ENCODE results near the gene ZSCAN22.
"Not testable (repeated sequence)": the region's sequence is repeated elsewhere in the genome, so short reads cannot be mapped to it uniquely, and the experiment has no call there.

Gene ZSCAN22

DNA sequence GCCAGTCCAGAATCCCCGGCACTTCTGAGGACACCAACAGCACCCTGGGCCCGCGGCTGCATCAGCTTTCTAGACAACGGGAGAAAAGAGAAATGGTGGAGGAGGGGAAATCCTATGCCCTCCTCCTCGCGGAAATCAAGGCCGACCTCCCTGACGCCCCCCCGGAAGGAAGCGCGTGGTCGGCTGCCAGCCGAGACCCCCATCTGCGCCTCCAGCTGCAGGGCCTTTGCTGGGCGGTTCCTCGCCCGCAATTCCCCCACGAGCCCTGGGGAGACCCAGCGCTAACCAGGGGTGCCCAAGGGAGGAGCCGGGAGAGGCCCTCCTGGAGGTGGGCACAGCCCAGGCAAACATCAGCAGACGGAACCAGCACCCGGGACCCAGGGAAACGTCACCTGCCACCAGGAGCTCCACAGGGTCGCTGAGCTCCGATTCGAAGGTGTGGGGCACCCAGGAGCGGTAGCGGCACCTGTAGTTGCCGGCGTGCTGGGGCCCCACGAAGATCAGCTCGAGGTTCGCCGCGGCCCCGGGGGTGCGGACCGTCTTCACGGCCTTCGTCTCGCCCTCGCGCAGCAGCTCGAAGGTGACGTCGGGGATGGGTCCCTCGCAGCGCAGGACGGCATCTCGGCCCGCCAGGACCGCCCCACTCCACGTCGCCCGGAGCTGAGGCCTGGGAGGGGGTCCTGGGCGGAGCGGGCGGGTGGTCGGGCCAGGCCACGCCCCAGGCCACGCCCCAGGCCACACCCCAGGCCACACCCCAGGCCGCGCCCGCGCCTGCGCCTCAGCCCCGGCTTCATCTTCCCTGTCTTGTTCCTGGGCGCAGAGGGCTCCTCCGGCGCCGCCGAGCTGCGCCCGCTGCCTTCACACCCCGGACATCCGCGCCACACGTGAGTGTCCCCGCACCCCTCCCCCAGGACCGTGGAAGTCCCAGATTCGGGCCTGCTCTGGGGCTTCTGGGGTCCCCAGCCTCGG lies 20.5 kb downstream of the ZSCAN22 start:
- TF ChIP-seq SUZ12 (IDR thresholded peaks at IDR 0.05; ENCODE audit: extremely low read depth, insufficient read depth, insufficient read length) = no peak
- TF ChIP-seq ZNF274 (IDR thresholded peaks at IDR 0.05; ENCODE audit: low read depth, low read length) = no peak
- no peak for TF ChIP-seq YY1 (IDR thresholded peaks at IDR 0.05; ENCODE audit: insufficient read depth, insufficient read length)
- peaks cover 2% of the 10 kb centered on the region for H3K4me1 ChIP-seq (ENCODE audit: insufficient read depth, insufficient read length)
- DNase-seq (ENCODE audit: low read depth, low spot score) = no peak
- peak overlapping the region; percentile 85 for H3K9ac ChIP-seq (ENCODE audit: insufficient read length, low read depth)
- peaks cover 10% of the 10 kb centered on the region for H3K36me3 ChIP-seq (ENCODE audit: insufficient read depth, insufficient read length, low read length)
- no peaks in the 10 kb centered on the region for H3K9me3 ChIP-seq (ENCODE audit: insufficient read depth, low read length)
- peak overlapping the region; percentile 75 for H3K4me3 ChIP-seq (ENCODE audit: insufficient read length, low read depth)
- H3K27me3 ChIP-seq (ENCODE audit: insufficient read depth, insufficient read length) = peaks cover 15% of the 10 kb centered on the region

DNA sequence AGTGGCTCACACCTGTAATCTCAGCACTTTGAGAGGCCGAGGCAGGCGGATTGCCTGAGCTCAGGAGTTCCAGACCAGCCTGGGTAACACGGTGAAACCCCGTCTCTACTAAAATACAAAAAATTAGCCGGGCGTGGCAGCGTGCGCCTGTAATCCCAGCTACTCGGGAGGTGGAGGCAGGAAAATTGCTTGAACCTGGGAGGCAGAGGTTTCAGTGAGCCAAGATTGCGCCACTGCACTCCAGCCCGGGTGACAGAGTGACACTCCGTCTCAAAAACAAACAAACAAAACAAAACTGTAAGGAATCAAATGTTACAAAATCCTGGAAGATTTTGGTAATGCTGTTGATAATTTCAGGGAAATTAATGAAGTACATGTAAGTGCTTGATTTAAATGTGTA lies 21.3 kb downstream of the ZSCAN22 start:
- Histone ChIP-seq H3K9ac (ENCODE audit: insufficient read length, low read depth) (peak overlapping the region; percentile 85), H3K27me3 (ENCODE audit: insufficient read depth, insufficient read length) (peaks cover 15% of the 10 kb centered on the region), H3K4me3 (ENCODE audit: insufficient read length, low read depth) (peak overlapping the region; percentile 75)
- H3K9me3 ChIP-seq (ENCODE audit: insufficient read depth, low read length); DNase-seq (ENCODE audit: low read depth, low spot score); H3K36me3 ChIP-seq (ENCODE audit: insufficient read depth, insufficient read length, low read length); H3K4me1 ChIP-seq (ENCODE audit: insufficient read depth, insufficient read length): not testable (repeated sequence)

DNA sequence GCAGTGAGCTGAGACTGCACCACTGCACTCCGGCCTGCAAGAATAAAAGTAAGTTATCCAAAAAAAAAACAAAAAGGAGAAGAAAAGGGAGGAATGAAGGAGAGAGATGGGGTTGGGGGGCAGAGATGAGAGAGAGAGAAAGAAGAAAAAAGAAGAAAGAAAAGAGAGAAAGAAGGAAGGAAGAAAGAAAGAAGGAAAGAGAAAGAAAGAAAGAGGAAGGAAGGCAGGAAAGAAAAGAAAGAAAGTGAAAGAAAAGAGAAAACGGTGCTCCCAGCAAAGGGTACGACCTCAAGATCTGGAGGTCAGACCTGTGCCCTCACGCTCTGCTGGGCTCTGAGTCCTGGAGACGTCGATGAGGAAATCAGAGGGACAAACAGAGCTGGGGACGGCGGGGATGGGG lies 22.8 kb downstream of the ZSCAN22 start:
- Histone ChIP-seq H3K4me3 (ENCODE audit: insufficient read length, low read depth) (no peak overlapping the region), H3K9ac (ENCODE audit: insufficient read length, low read depth) (no peak overlapping the region), H3K27me3 (ENCODE audit: insufficient read depth, insufficient read length) (peaks cover 15% of the 10 kb centered on the region), H3K4me1 (ENCODE audit: insufficient read depth, insufficient read length) (peaks cover 4% of the 10 kb centered on the region), H3K36me3 (ENCODE audit: insufficient read depth, insufficient read length, low read length) (peaks cover 16% of the 10 kb centered on the region), H3K9me3 (ENCODE audit: insufficient read depth, low read length) (no peaks in the 10 kb centered on the region)
- TF ChIP-seq ZNF274 (IDR thresholded peaks at IDR 0.05; ENCODE audit: low read depth, low read length) = no peak
- TF ChIP-seq SUZ12 (IDR thresholded peaks at IDR 0.05; ENCODE audit: extremely low read depth, insufficient read depth, insufficient read length) = no peak
- TF ChIP-seq YY1 (IDR thresholded peaks at IDR 0.05; ENCODE audit: insufficient read depth, insufficient read length) = no peak
- no peak for DNase-seq (ENCODE audit: low read depth, low spot score)

- Histone ChIP-seq H3K9me3 (ENCODE audit: insufficient read depth, low read length) (no peaks in the 10 kb centered on the region), H3K27me3 (ENCODE audit: insufficient read depth, insufficient read length) (peaks cover 15% of the 10 kb centered on the region), H3K9ac (ENCODE audit: insufficient read length, low read depth) (no peak overlapping the region), H3K36me3 (ENCODE audit: insufficient read depth, insufficient read length, low read length) (peaks cover 17% of the 10 kb centered on the region), H3K4me1 (ENCODE audit: insufficient read depth, insufficient read length) (peaks cover 4% of the 10 kb centered on the region), H3K4me3 (ENCODE audit: insufficient read length, low read depth) (no peak overlapping the region)
- TF ChIP-seq SUZ12 (IDR thresholded peaks at IDR 0.05; ENCODE audit: extremely low read depth, insufficient read depth, insufficient read length) (no peak), ZNF274 (IDR thresholded peaks at IDR 0.05; ENCODE audit: low read depth, low read length) (no peak), YY1 (IDR thresholded peaks at IDR 0.05; ENCODE audit: insufficient read depth, insufficient read length) (no peak)
- no peak for DNase-seq (ENCODE audit: low read depth, low spot score)
Observed at GRCh38 chr19:58350001-58350861, 23.4 kb downstream of the ZSCAN22 start.

GRCh38 chr19:58350871-58351557 lies 24.2 kb downstream of the ZSCAN22 start:
- no peak overlapping the region for H3K9ac ChIP-seq (ENCODE audit: insufficient read length, low read depth)
- H3K4me1 ChIP-seq (ENCODE audit: insufficient read depth, insufficient read length) = peaks cover 3% of the 10 kb centered on the region
- peaks cover 10% of the 10 kb centered on the region for H3K27me3 ChIP-seq (ENCODE audit: insufficient read depth, insufficient read length)
- TF ChIP-seq ZNF274 (IDR thresholded peaks at IDR 0.05; ENCODE audit: low read depth, low read length) (no peak), SUZ12 (IDR thresholded peaks at IDR 0.05; ENCODE audit: extremely low read depth, insufficient read depth, insufficient read length) (no peak), YY1 (IDR thresholded peaks at IDR 0.05; ENCODE audit: insufficient read depth, insufficient read length) (no peak)
- no peak overlapping the region for H3K4me3 ChIP-seq (ENCODE audit: insufficient read length, low read depth)
- no peak for DNase-seq (ENCODE audit: low read depth, low spot score)
- H3K36me3 ChIP-seq (ENCODE audit: insufficient read depth, insufficient read length, low read length) = peaks cover 25% of the 10 kb centered on the region
- no peaks in the 10 kb centered on the region for H3K9me3 ChIP-seq (ENCODE audit: insufficient read depth, low read length)

- Histone ChIP-seq H3K9me3 (ENCODE audit: insufficient read depth, low read length) (no peaks in the 10 kb centered on the region), H3K9ac (ENCODE audit: insufficient read length, low read depth) (no peak overlapping the region), H3K4me3 (ENCODE audit: insufficient read length, low read depth) (no peak overlapping the region), H3K36me3 (ENCODE audit: insufficient read depth, insufficient read length, low read length) (peaks cover 25% of the 10 kb centered on the region), H3K4me1 (ENCODE audit: insufficient read depth, insufficient read length) (peaks cover 3% of the 10 kb centered on the region), H3K27me3 (ENCODE audit: insufficient read depth, insufficient read length) (peaks cover 8% of the 10 kb centered on the region)
- DNase-seq (ENCODE audit: low read depth, low spot score) = no peak
- TF ChIP-seq ZNF274 (IDR thresholded peaks at IDR 0.05; ENCODE audit: low read depth, low read length) (no peak), YY1 (IDR thresholded peaks at IDR 0.05; ENCODE audit: insufficient read depth, insufficient read length) (no peak), SUZ12 (IDR thresholded peaks at IDR 0.05; ENCODE audit: extremely low read depth, insufficient read depth, insufficient read length) (no peak)
Observed at GRCh38 chr19:58351558-58351878, 24.7 kb downstream of the ZSCAN22 start.

All from NT2/D1 (cell line).